Epithelial cell of esophagus (primary cell): Measurements from ENCODE around the gene ENSA.
A peak's percentile ranks its signal among the peaks of the same experiment; 100 is the strongest.
"Not testable (repeated sequence)": the region's sequence is repeated elsewhere in the genome, so short reads cannot be mapped to it uniquely, and the experiment has no call there.

Experiments
- DNase-seq: peaks from one replicate; pipeline ENCODE4 v3.0.0; 2010; ENCODE audit warnings: low read depth
- H3K4me3 ChIP-seq: 2 replicates; pipeline ENCODE4 v1.5.1; 2011; ENCODE audit warnings: mild to moderate bottlenecking, low read length, control low read depth
- CTCF ChIP-seq: IDR thresholded peaks from 2 replicates; pipeline ENCODE4 v1.5.1; 2011; ENCODE audit warnings: low read depth, mild to moderate bottlenecking, low read length, control low read depth, inconsistent platforms; ENCODE audit not compliant: insufficient read depth; ENCODE audit errors: missing control alignments

The ENSA gene

GRCh38 chr1:150615346-150616201 lies 13.8 kb downstream of the ENSA start:
- no peak for TF ChIP-seq CTCF
- no peak for DNase-seq
- no peak overlapping the region for H3K4me3 ChIP-seq

GRCh38 chr1:150613061-150613920 lies 16.1 kb downstream of the ENSA start:
- peak; percentile 85 for DNase-seq
- no peak overlapping the region for H3K4me3 ChIP-seq
- TF ChIP-seq CTCF: no peak

- no peak for DNase-seq
- no peak overlapping the region for H3K4me3 ChIP-seq
- no peak for TF ChIP-seq CTCF
These were observed 17.4 kb downstream of the ENSA start for GRCh38 chr1:150612014-150612345.

GRCh38 chr1:150610576-150610975 lies 18.8 kb downstream of the ENSA start:
- DNase-seq: no peak
- no peak overlapping the region for H3K4me3 ChIP-seq
- no peak for TF ChIP-seq CTCF

- TF ChIP-seq CTCF: no peak
- DNase-seq: no peak
- H3K4me3 ChIP-seq: no peak overlapping the region
These were observed 19.7 kb downstream of the ENSA start for GRCh38 chr1:150609732-150610131.

GRCh38 chr1:150606463-150607142 lies 22.8 kb downstream of the ENSA start:
- TF ChIP-seq CTCF: no peak
- no peak for DNase-seq
- no peak overlapping the region for H3K4me3 ChIP-seq

- not testable (repeated sequence) for DNase-seq, H3K4me3 ChIP-seq
These were observed 24.0 kb downstream of the ENSA start for GRCh38 chr1:150605451-150605731.
